Measurements from ENCODE around the gene NOC4L.

The NOC4L gene

GRCh38 chr12:132201391-132202120 lies 57.3 kb downstream of the NOC4L start:
- no peak for DNase-seq

Data from CD4-positive, alpha-beta T cell treated with Interleukin-10 for 1 hour (primary cell).